ENCODE measurements around the gene CNIH4.
"Not testable (repeated sequence)": the region's sequence is repeated elsewhere in the genome, so short reads cannot be mapped to it uniquely, and the experiment has no call there.

The CNIH4 gene

DNA sequence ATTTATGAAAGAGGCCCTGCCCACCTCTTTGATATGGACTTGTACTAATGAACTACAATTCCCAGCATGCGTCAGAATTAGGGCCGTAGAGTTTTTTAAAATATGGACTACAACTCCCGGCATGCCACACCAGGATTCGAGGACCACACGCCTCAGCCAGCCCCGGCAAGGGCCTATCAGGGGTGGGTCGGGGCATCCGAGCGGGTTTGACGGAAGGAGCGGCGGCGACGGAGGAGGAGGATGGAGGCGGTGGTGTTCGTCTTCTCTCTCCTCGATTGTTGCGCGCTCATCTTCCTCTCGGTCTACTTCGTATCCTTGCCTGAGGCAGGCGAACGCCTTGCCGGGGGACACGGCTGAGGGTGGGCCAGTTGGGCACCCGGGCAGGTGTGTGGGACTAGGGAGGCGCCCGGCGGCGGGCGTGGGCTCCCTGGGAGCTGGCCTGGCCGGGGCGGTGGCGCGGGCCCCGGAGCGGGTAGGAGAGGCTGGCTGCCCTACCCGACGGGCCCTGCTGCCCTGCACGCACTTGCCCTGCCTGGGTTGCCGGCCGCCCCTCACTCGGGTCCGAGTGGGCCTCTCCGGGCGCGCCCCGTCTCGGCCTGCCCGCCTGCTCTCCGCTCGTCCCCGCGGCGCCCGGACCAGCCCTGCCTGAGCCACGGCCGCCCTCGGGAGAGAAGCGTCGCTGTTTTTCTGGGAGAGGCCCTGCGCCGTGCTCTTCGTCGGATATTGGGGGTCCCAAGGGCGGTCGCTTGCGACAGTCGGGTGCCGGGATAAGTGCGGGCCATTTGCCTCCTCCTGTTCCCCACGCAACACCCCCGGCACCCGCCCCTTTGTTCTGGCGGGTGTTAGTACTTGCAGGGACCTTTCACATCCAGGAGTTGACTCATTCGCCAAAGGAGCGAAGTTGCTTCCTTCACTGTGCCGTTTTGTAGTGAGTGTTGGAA lies at the start of gene CNIH4:
TSS of gene CNIH4 (plus strand) at position 195 of the 941 bp plus-strand sequence. CDS start at position 241, 46 bp downstream.
- DNase-seq (ENCODE audit: low read depth), result peak; percentile 84

DNA sequence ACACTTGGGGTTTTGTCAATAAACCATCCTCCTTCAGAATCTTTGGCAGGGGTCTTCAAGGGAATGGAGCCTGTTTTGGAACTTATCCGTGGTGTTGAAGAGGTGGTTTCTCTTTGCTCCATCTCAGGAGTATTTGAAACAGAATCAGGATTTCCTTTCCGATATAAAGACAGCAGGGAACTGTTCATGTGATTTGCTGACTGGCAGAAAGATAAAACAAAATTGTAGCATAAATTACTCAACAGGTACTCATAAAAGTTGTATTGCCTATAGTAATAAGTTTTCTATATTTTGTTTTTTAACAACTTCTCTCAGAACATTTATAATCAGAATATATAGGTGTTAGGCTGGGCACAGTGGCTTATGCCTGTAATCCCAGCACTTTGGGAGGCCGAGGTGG lies 48.6 kb upstream of the CNIH4 start:
- no peak for DNase-seq (ENCODE audit: low read depth)

- not testable (repeated sequence) for DNase-seq (ENCODE audit: low read depth)
Observed at GRCh38 chr1:224311503-224311902, 45.2 kb upstream of the CNIH4 start.

- no peak for DNase-seq (ENCODE audit: low read depth)
Observed at GRCh38 chr1:224312025-224312424, 44.7 kb upstream of the CNIH4 start.

DNA sequence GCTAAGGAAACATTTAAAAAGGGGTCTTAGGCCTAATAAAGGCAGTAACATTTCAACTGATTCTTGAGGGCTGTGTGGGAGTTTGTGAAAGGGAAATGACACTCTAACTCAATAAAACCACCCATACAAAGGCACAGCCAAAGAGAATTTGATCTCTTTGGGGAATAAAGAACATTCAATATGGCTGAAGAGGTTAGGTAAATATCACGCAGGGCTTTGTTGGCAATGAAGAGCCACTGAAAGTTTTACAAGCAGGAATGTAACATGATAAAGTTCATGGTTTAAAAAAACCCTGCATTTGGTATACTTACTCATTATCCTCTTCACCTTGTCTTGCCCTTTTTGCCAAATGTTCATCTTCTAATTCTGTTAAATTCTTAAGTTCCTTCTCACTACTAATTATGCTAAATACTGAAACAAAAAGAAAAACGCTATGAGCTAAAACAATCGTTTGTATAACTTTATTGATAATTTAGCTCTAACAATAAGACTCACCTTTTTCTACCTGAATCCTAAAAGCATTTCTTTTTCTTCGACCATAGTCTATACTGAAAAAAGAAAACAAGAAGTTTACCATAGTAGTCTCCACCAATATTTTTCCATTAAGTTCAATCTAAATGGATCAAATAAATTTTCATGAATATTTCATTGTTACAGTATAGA lies 39.2 kb upstream of the CNIH4 start:
- DNase-seq (ENCODE audit: low read depth), result no peak

GRCh38 chr1:224321706-224322105 lies 35.0 kb upstream of the CNIH4 start:
- DNase-seq (ENCODE audit: low read depth), result no peak

- no peak for DNase-seq (ENCODE audit: low read depth)
Observed at GRCh38 chr1:224325959-224326358, 30.7 kb upstream of the CNIH4 start.

- no peak for DNase-seq (ENCODE audit: low read depth)
Observed at GRCh38 chr1:224328644-224329043, 28.0 kb upstream of the CNIH4 start.

DNA sequence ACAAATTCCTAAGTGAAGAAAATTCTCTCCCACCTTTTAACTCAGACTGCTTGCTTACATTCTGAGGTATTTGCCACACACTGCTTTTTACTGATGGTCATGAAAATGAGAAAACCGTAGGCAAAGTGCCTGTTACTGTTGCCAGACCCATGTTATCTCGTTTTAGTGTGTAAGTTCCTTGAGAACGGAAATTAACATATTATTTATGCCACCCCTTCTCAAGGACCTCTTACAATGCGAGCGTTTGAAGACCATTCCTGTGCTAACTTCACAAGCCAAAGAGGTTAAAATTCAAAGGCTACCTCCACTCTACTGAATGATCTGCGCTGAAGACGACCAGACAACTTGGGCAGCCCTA lies 27.2 kb upstream of the CNIH4 start:
- DNase-seq (ENCODE audit: low read depth), result no peak

- DNase-seq (ENCODE audit: low read depth), result peak; percentile 68
Observed at GRCh38 chr1:224329842-224330753, 26.6 kb upstream of the CNIH4 start, which contains the start of gene NVL. NVL (minus strand) TSS chr1:224330172; CDS start chr1:224330127, 45 bp downstream.

DNA sequence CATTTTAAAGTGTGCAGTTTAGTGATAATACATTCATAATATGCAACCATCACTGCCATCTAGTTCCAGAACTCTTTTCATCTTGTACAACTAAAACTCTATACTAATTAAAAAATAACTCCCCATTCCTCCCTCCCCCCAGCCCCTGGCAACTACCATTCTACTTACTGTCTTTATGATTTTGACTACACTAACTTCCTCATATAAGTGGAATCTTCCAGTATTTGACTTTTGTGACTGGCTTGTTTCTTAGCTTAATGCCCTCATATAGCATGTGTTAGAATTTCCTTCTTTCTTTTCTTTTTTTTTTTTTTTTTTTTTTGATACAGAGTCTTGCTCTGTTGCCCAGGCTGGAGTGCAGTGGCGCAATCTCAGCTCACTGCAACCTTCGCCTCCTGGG lies 25.4 kb upstream of the CNIH4 start:
- no peak for DNase-seq (ENCODE audit: low read depth)

- DNase-seq (ENCODE audit: low read depth), result no peak
Observed at GRCh38 chr1:224331824-224332223, 24.9 kb upstream of the CNIH4 start.

GRCh38 chr1:224333309-224333926 lies 23.3 kb upstream of the CNIH4 start:
- DNase-seq (ENCODE audit: low read depth), result no peak

DNA sequence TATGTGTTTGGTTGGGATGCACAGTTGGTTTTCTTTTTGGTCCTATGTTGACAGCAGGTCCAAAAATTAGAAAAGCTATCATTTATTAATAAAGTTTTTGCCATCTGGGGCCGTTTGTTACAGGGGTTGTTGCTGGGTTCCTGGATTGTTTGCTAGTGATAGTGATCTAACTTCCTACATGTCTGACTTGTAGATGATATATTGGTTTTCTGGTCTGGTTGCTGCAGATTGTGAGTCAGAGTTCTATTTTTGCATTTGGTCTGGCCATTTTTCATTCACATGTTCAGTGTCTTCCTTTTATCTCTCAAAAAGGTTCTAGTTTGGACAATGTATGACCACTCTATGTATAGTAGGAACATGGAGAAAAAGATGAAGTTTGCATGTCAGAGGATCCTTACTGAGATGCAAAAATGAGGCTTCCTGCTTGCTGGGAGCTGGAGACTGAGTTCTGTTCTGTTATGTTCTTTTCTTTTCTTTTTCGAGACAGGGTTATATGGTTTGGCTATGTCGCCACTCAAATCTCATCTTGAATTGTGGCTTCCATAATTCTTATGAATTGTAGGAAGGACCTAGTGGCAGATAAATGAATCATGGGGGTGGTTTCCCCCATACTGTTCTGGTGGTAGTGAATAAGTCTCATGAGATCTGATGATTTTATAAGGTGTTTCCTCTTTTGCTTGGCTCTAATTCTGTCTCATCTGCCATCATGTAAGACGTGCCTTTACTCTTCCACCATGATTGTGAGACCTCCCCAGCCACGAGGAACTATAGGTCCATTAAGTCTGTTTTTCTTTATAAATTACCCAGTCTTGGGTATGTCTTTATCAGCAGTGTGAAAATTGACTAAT lies 22.5 kb upstream of the CNIH4 start:
- DNase-seq (ENCODE audit: low read depth), result no peak

- DNase-seq (ENCODE audit: low read depth), result no peak
Observed at GRCh38 chr1:224338150-224338838, 18.4 kb upstream of the CNIH4 start.

DNA sequence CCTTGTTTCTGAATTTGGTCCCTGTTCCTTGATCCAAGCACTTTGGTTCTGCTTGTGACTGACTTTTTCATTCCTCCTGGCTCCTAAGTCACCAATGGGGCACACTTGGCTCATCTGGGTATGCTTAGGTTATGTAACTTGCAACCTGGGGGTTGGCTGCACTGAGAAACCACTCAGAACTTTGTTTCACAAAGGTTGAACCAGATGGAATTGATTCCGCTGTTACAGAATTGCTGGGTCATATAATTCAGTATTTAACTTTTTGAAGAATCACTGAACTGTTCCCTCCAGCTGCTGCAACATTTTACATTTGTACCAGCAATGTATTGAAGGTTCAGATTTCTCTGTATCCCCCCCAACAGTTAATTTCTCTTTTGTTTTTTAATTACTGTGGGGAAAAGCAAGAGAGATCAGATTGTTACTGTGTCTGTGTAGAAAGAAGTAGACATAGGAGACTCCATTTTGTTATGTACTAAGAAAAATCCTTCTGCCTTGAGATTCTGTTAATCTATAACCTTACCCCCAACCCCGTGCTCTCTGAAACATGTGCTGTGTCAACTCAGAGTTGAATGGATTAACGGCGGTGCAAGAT lies 17.1 kb upstream of the CNIH4 start:
- no peak for DNase-seq (ENCODE audit: low read depth)

DNA sequence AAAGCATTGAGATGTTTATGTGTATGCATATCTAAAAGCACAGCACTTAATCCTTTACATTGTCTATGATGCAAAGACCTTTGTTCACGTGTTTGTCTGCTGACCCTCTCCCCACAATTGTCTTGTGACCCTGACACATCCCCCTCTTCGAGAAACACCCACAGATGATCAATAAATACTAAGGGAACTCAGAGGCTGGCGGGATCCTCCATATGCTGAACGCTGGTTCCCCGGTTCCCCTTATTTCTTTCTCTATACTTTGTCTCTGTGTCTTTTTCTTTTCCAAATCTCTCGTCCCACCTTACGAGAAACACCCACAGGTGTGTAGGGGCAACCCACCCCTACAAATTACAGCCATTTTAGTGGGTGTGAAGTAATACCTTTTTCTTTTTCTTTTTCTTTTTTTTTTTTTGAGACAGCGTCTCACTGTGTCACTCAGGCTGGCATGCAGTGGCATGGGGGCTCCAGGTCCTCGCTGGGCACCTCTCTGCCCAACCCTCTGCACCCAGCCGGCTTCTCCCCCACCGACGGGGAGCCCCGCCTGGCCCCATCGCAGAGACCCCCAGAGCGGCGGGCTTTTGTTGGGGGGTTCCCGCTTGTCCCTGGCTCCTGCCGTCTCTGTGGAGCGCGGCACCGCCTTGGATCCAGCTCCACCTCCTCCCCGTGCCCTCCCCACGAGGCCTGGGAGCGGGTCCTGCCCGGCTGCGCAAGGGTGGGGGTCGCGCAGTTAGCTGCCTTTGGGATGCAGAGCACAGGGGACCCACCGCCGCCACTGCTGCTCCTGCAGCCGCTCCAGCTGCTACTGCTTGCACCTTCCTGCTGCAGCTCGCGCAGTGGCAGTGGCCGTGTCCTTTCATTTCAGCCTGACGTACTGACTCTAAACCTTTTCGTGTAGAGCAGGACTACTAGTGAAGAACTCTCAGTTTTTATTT lies 16.0 kb upstream of the CNIH4 start:
- not testable (repeated sequence) for DNase-seq (ENCODE audit: low read depth)

- no peak for DNase-seq (ENCODE audit: low read depth)
Observed at GRCh38 chr1:224343679-224344078, 13.0 kb upstream of the CNIH4 start.

DNA sequence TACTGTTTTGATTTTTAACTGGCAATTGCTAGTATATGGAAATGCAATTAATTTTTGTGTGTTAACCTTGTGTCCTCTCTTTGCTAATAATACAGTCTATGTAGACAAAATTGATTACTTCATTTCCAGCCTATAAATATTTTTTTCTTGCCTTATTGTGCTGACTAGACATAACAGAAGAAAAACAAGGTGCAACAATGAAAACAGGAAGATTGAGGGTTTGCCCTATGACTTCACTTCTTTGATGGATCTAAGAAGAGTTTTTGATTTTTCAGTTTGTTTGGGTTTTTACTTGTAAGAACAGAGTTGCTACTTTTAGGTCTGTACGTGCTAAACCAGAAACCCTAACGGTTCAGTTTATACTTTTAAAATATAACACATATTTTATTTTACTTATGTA lies 8.5 kb upstream of the CNIH4 start:
- no peak for DNase-seq (ENCODE audit: low read depth)

Measured in stimulated activated CD8-positive, alpha-beta memory T cell treated with anti-CD3 and anti-CD28 coated beads, Interleukin-12 subunit alpha, Interleukin-12 subunit beta, amount 100 ng/mL, for 1 hour (primary cell).